Loucy (cell line): Measurements from ENCODE around the gene FOXRED2.

ENCODE experiments used
- CTCF ChIP-seq: fragments of 200-600 bp; sonication (generic); conservative IDR thresholded peaks from 2 replicates; pipeline ENCODE4 v1.5.1; 2014; ENCODE audit warnings: mild to moderate bottlenecking, antibody characterized with exemption, low read length
- EZH2phosphoT487 ChIP-seq: fragments of 200-600 bp; IDR thresholded peaks from 2 replicates; pipeline ENCODE4 v1.6.1; 2018; ENCODE audit warnings: antibody characterized with exemption, mild to moderate bottlenecking, moderate library complexity, borderline replicate concordance

DNA sequence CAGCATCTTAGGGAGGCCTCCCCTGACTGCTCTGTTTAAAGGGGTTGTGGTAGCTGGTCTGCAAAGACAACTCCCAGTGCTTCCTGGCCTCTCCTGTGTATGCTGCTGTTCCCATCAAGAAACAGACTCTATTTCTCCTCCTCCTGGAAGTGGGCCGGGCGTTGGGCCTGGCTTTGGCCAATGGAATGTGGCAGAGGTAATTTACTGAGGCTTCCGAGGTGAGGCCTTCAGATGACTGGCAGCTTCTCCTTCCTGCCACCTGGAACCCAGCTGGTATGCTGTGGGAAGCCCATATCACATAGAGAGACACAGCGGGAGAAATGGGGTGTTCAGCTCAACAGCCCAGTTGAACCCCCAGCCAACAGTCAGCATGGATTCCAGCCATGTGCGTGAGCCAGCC lies 47.3 kb upstream of the FOXRED2 start:
- TF ChIP-seq CTCF (no peak), EZH2phosphoT487 (no peak)
